ENCODE data around the gene SMAGP. TPM values are rescaled to one million over a fixed set of nuclear protein-coding genes. Genes with fewer than 3 reads are reported as not detected.

SMAGP gene
- total RNA-seq, 1 experiment from 2014 or later, result 2.3 TPM

GRCh38 chr12:51253276-51253675 is 16.9 kb downstream of the SMAGP start:
- DNase-seq, result no peak
- Histone ChIP-seq H3K27ac (ENCODE audit: low read length) (no peak overlapping the region), H3K79me2 (ENCODE audit: low read length) (no peaks in the 10 kb centered on the region), H3K9me2 (replicated peaks; ENCODE audit: insufficient read depth, low read length) (no peaks in the 10 kb centered on the region), H3K27me3 (ENCODE audit: low read length) (no peaks in the 10 kb centered on the region), H3K9me3 (ENCODE audit: low read length) (no peaks in the 10 kb centered on the region), H4K20me1 (ENCODE audit: insufficient read depth, low read depth, low read length) (no peaks in the 10 kb centered on the region), H3K4me2 (ENCODE audit: low read depth, low read length, poor library complexity, severe bottlenecking) (no peak overlapping the region), H2AFZ (ENCODE audit: low read length) (no peak overlapping the region), H3K36me3 (ENCODE audit: insufficient read depth, low read length) (no peaks in the 10 kb centered on the region), H3K4me3 (ENCODE audit: low read length) (no peak overlapping the region), H3K4me1 (ENCODE audit: low read length) (no peaks in the 10 kb centered on the region), H3K9ac (ENCODE audit: low read length) (no peak overlapping the region)

- Histone ChIP-seq H3K9me2 (replicated peaks; ENCODE audit: insufficient read depth, low read length) (no peaks in the 10 kb centered on the region), H3K4me2 (ENCODE audit: low read depth, low read length, poor library complexity, severe bottlenecking) (no peak overlapping the region), H3K4me1 (ENCODE audit: low read length) (peaks cover 12% of the 10 kb centered on the region), H3K4me3 (ENCODE audit: low read length) (no peak overlapping the region), H3K9ac (ENCODE audit: low read length) (no peak overlapping the region), H3K27me3 (ENCODE audit: low read length) (no peaks in the 10 kb centered on the region), H3K27ac (ENCODE audit: low read length) (no peak overlapping the region), H3K79me2 (ENCODE audit: low read length) (no peaks in the 10 kb centered on the region), H2AFZ (ENCODE audit: low read length) (no peak overlapping the region), H3K36me3 (ENCODE audit: insufficient read depth, low read length) (peaks cover 4% of the 10 kb centered on the region; the same call in 1 of the 2 replicates), H3K9me3 (ENCODE audit: low read length) (no peaks in the 10 kb centered on the region), H4K20me1 (ENCODE audit: insufficient read depth, low read depth, low read length) (no peaks in the 10 kb centered on the region)
- DNase-seq, result no peak
These were observed 22.6 kb downstream of the SMAGP start for GRCh38 chr12:51247523-51248206.

DNA sequence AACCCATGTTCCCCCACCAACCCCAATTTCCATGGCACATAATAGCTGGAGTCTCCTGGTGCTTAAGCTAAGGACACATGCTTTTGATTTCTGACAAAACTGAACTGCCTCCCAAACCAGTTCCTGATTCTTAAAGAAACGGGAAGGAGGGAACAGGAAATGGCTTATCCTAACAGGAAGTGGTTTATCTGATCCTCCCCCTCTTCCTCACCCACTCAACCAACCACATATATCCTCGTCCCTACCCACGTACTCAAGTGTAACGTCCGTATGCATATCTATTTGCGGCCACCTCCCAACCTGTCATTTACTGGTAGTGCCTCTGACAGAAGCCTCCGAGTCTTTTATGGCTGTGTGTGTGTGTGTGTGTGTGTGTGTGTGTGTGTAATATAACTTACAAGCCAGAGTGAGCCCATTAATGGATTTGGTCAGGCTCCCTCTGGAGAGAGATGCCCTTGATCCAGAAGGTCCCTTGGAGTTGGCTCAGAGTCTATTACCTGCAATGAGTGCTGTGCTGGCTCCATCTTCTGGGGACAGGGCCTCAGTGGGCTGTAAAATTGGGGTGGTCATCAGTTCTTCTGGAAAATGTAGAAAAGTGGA is 23.9 kb downstream of the SMAGP start:
- Histone ChIP-seq H3K9me2 (replicated peaks; ENCODE audit: insufficient read depth, low read length) (no peaks in the 10 kb centered on the region), H3K79me2 (ENCODE audit: low read length) (no peaks in the 10 kb centered on the region), H3K4me3 (ENCODE audit: low read length) (no peak overlapping the region), H3K27me3 (ENCODE audit: low read length) (no peaks in the 10 kb centered on the region), H3K27ac (ENCODE audit: low read length) (no peak overlapping the region), H3K4me1 (ENCODE audit: low read length) (peaks cover 12% of the 10 kb centered on the region), H2AFZ (ENCODE audit: low read length) (no peak overlapping the region), H3K9ac (ENCODE audit: low read length) (no peak overlapping the region), H4K20me1 (ENCODE audit: insufficient read depth, low read depth, low read length) (no peaks in the 10 kb centered on the region), H3K36me3 (ENCODE audit: insufficient read depth, low read length) (peaks cover 5% of the 10 kb centered on the region; the same call in 1 of the 2 replicates), H3K4me2 (ENCODE audit: low read depth, low read length, poor library complexity, severe bottlenecking) (peak overlapping the region; percentile 2), H3K9me3 (ENCODE audit: low read length) (no peaks in the 10 kb centered on the region)
- DNase-seq, result peak; percentile 53

GRCh38 chr12:51245476-51246253 is 24.6 kb downstream of the SMAGP start:
- Histone ChIP-seq H3K36me3 (ENCODE audit: insufficient read depth, low read length) (peaks cover 12% of the 10 kb centered on the region; the same call in 1 of the 2 replicates), H3K27ac (ENCODE audit: low read length) (no peak overlapping the region), H3K9ac (ENCODE audit: low read length) (no peak overlapping the region)

DNA sequence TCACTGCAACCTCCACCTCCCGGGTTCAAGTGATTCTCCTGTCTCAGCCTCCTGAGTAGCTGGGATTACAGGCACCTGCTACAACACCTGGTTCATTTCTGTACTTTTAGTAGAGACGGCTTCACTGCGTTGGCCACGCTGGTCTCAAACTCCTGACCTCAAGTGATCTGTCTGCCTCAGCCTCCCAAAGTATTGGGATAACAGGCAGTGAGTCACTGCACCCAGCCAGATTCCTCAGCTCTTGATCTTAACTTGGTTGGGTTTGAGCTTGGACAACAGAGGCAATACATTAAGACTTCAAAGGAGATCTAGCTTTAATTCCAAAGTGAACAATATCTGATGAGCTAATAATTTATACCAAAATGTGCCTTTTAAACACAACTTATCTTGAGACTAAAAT is 25.9 kb downstream of the SMAGP start:
- no peak for DNase-seq
- Histone ChIP-seq H3K79me2 (ENCODE audit: low read length) (peaks cover 20% of the 10 kb centered on the region), H3K27me3 (ENCODE audit: low read length) (no peaks in the 10 kb centered on the region), H3K9ac (ENCODE audit: low read length) (no peak overlapping the region), H3K9me2 (replicated peaks; ENCODE audit: insufficient read depth, low read length) (no peaks in the 10 kb centered on the region), H2AFZ (ENCODE audit: low read length) (no peak overlapping the region), H3K4me2 (ENCODE audit: low read depth, low read length, poor library complexity, severe bottlenecking) (no peak overlapping the region), H3K9me3 (ENCODE audit: low read length) (no peaks in the 10 kb centered on the region), H3K4me3 (ENCODE audit: low read length) (no peak overlapping the region), H3K4me1 (ENCODE audit: low read length) (peaks cover 22% of the 10 kb centered on the region), H3K27ac (ENCODE audit: low read length) (no peak overlapping the region), H3K36me3 (ENCODE audit: insufficient read depth, low read length) (peaks cover 16% of the 10 kb centered on the region; the same call in 1 of the 2 replicates), H4K20me1 (ENCODE audit: insufficient read depth, low read depth, low read length) (peaks cover 8% of the 10 kb centered on the region; the same call in 1 of the 2 replicates)

More at GRCh38 chr12:51245476-51246253, 24.6 kb downstream of the SMAGP start:
- Histone ChIP-seq H3K9me3 (ENCODE audit: low read length) (no peaks in the 10 kb centered on the region), H3K4me2 (ENCODE audit: low read depth, low read length, poor library complexity, severe bottlenecking) (peak overlapping the region; percentile 2), H3K27me3 (ENCODE audit: low read length) (no peaks in the 10 kb centered on the region), H4K20me1 (ENCODE audit: insufficient read depth, low read depth, low read length) (no peaks in the 10 kb centered on the region), H2AFZ (ENCODE audit: low read length) (no peak overlapping the region), H3K79me2 (ENCODE audit: low read length) (peaks cover 6% of the 10 kb centered on the region), H3K4me3 (ENCODE audit: low read length) (no peak overlapping the region), H3K9me2 (replicated peaks; ENCODE audit: insufficient read depth, low read length) (no peaks in the 10 kb centered on the region), H3K4me1 (ENCODE audit: low read length) (peaks cover 12% of the 10 kb centered on the region)
- no peak for DNase-seq

DNA sequence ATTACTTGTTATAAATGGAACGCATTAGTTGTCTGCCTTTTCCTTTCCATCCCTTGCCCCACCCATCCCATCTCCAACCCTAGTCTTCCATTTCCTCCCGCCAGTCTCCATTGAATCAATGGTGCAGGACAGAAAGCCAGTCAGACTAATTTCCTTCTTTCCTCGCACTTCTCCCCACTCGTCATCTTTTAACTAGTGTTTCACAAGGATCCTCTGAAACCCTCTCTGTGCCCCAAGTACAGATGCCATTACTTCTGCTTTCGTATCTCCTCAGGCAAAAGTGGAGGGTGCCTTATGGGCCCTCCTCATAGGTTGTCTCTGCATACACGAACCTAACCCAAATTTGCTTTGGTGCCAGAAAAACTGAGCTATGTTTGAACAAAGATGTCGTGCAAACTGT is 27.3 kb downstream of the SMAGP start:
- Histone ChIP-seq H3K36me3 (ENCODE audit: insufficient read depth, low read length) (peaks cover 16% of the 10 kb centered on the region; the same call in 1 of the 2 replicates), H3K4me2 (ENCODE audit: low read depth, low read length, poor library complexity, severe bottlenecking) (no peak overlapping the region), H2AFZ (ENCODE audit: low read length) (no peak overlapping the region), H3K79me2 (ENCODE audit: low read length) (peaks cover 25% of the 10 kb centered on the region), H3K4me1 (ENCODE audit: low read length) (peaks cover 26% of the 10 kb centered on the region), H3K9me2 (replicated peaks; ENCODE audit: insufficient read depth, low read length) (no peaks in the 10 kb centered on the region), H3K27ac (ENCODE audit: low read length) (no peak overlapping the region), H4K20me1 (ENCODE audit: insufficient read depth, low read depth, low read length) (peaks cover 8% of the 10 kb centered on the region; the same call in 1 of the 2 replicates), H3K9me3 (ENCODE audit: low read length) (no peaks in the 10 kb centered on the region), H3K9ac (ENCODE audit: low read length) (no peak overlapping the region), H3K27me3 (ENCODE audit: low read length) (no peaks in the 10 kb centered on the region), H3K4me3 (ENCODE audit: low read length) (no peak overlapping the region)
- no peak for DNase-seq

GRCh38 chr12:51242120-51242519 is 28.1 kb downstream of the SMAGP start:
- Histone ChIP-seq H3K9me2 (replicated peaks; ENCODE audit: insufficient read depth, low read length) (no peaks in the 10 kb centered on the region), H2AFZ (ENCODE audit: low read length) (no peak overlapping the region), H3K4me3 (ENCODE audit: low read length) (no peak overlapping the region), H3K4me2 (ENCODE audit: low read depth, low read length, poor library complexity, severe bottlenecking) (no peak overlapping the region), H3K9ac (ENCODE audit: low read length) (no peak overlapping the region), H3K27ac (ENCODE audit: low read length) (no peak overlapping the region), H3K36me3 (ENCODE audit: insufficient read depth, low read length) (peaks cover 16% of the 10 kb centered on the region; the same call in 1 of the 2 replicates), H3K9me3 (ENCODE audit: low read length) (no peaks in the 10 kb centered on the region), H4K20me1 (ENCODE audit: insufficient read depth, low read depth, low read length) (peaks cover 8% of the 10 kb centered on the region; the same call in 1 of the 2 replicates), H3K27me3 (ENCODE audit: low read length) (no peaks in the 10 kb centered on the region), H3K79me2 (ENCODE audit: low read length) (peaks cover 25% of the 10 kb centered on the region), H3K4me1 (ENCODE audit: low read length) (peaks cover 28% of the 10 kb centered on the region)
- no peak for DNase-seq

DNA sequence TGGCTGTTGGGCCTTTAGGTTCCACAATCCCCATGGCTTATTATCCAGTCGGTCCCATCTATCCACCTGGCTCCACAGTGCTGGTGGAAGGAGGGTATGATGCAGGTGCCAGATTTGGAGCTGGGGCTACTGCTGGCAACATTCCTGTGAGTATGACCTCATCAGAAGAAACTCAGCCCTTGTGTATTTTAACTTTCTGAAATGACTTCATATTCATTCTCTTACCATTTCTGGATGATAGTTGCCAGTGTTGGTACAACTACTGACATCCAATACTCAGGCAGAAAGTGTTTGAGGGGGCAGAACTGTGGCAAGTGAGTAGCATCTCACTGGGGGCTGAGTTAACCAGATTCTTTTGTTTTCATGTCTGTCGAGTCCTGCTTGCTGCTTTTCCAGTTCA is 29.2 kb downstream of the SMAGP start:
- peaks cover 20% of the 10 kb centered on the region for H3K4me1 ChIP-seq (ENCODE audit: low read length)
- no peak overlapping the region for H3K27ac ChIP-seq (ENCODE audit: low read length)
- no peak overlapping the region for H3K9ac ChIP-seq (ENCODE audit: low read length)
- no peaks in the 10 kb centered on the region for H3K27me3 ChIP-seq (ENCODE audit: low read length)
- H3K9me3 ChIP-seq (ENCODE audit: low read length), result no peaks in the 10 kb centered on the region
- H3K9me2 ChIP-seq (replicated peaks; ENCODE audit: insufficient read depth, low read length), result no peaks in the 10 kb centered on the region
- no peak overlapping the region for H3K4me2 ChIP-seq (ENCODE audit: low read depth, low read length, poor library complexity, severe bottlenecking)
- H2AFZ ChIP-seq (ENCODE audit: low read length), result no peak overlapping the region
- peaks cover 25% of the 10 kb centered on the region for H3K79me2 ChIP-seq (ENCODE audit: low read length)
- DNase-seq, result no peak
- peaks cover 16% of the 10 kb centered on the region; the same call in 1 of the 2 replicates for H3K36me3 ChIP-seq (ENCODE audit: insufficient read depth, low read length)
- peaks cover 8% of the 10 kb centered on the region; the same call in 1 of the 2 replicates for H4K20me1 ChIP-seq (ENCODE audit: insufficient read depth, low read depth, low read length)
- no peak overlapping the region for H3K4me3 ChIP-seq (ENCODE audit: low read length)

All from Karpas-422 (cell line).